Right ventricle myocardium superior (tissue), 1 donor: ENCODE results near the gene BMPR1B. TPM values are rescaled to one million over a fixed set of nuclear protein-coding genes. Genes with fewer than 3 reads are reported as not detected.

ENCODE experiments used
- ATAC-seq: fragments of 200-7000 bp; cut with Tn5 transposase; one replicate; pipeline ENCODE4 v1.9.1; 2020; ENCODE audit warnings: mild to moderate bottlenecking; ENCODE audit not compliant: poor library complexity
- DNase-seq: peaks from one replicate; pipeline ENCODE4 v3.0.0-alpha.2; 2020
- intact Hi-C: fragments of 100-400 bp; cut with DNase I; formaldehyde crosslinking; loops from one replicate; pipeline ENCODE4 v1.11.2; 2022
- total RNA-seq: library from RNA; stranded (reverse); fragmentation: NEBNext Ultra II Directional; extraction: Animal tissue kit (Norgen Biotek cat#: 25700); gene quantifications from one replicate; pipeline ENCODE4 v1.2.1, GENCODE V29; 2021
- donor health status: DM: no; HTN: yes; CAD: no; lungs with severe emphysema.

The BMPR1B gene
- total RNA-seq, 1 donor from 2014 or later = 1.4 TPM

DNA sequence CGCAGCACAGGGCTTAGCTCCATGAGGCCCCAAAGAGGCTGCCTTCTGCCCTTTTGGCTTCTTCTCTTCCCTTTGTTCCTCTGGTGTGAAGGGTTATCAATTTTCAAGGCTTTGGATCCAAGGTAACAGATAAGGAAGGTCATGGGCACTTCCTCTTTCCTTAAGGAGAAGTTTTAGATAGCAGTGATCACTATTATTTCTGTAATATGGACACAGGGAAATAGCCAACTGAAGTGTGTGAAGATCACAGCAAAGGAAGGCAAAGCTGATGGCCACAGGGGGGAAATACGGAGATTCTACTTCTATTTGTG is 424.2 kb downstream of the BMPR1B start:
- intact Hi-C loops = no loop called here
- no peak for DNase-seq
- no peak for ATAC-seq

DNA sequence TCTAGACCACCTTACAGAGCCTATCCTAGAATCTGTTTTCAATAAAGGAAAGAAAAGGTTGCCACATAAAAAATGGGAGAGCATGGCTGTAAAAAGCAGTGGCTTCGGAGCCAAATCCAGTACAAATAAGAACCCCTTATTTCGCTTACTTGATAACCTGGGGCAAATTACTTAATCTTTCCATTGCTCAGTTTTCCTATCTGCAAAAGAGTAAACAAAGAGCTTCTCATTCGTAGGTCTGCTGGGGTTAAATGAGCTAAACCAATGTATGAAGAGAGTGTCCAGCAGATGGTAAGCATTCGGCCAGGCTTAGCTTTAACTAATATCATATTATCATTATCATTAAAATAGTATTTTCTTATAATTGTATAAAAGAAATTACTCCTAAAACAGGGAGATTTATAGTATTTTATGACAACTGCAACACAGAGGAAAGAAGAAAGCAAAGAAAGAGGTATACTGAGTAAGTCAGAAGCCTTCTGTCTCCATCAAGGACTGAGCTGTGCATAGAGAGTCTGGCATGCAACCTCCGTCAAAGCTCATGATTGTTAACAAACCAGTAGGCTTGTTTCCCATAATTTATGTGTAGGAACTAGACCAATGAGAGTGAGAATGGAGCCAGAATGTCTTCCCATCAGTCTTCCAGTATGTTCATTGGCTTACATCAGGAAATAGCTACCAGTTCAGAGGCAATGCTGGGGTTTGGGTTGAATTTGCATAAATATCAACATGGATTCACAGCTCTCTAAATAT is 426.1 kb downstream of the BMPR1B start:
- intact Hi-C loops = no loop called here

DNA sequence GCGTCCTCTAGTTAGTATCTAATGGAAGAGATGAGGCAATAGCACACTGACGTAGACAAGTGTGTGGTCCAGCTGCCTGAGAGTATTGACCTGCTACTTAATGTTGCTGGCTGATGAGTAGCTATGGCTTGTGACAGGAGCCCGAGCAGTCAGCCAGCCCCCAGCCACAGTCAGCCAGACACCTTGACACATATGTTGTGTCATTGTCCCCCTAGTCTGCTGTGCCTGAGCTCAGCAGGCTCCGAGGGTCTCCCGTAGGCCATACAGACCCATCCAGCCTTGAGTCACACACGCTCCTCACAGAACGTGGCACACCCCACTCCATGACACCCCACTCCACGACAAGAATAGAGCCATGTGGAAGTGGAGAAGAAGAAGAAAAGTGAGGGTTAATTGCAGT is 428.9 kb downstream of the BMPR1B start:
- no peak for ATAC-seq
- DNase-seq = no peak
- intact Hi-C loops = no loop called here

More for the DNA sequence above, 426.1 kb downstream of the BMPR1B start:
- no peak for ATAC-seq
- no peak for DNase-seq

DNA sequence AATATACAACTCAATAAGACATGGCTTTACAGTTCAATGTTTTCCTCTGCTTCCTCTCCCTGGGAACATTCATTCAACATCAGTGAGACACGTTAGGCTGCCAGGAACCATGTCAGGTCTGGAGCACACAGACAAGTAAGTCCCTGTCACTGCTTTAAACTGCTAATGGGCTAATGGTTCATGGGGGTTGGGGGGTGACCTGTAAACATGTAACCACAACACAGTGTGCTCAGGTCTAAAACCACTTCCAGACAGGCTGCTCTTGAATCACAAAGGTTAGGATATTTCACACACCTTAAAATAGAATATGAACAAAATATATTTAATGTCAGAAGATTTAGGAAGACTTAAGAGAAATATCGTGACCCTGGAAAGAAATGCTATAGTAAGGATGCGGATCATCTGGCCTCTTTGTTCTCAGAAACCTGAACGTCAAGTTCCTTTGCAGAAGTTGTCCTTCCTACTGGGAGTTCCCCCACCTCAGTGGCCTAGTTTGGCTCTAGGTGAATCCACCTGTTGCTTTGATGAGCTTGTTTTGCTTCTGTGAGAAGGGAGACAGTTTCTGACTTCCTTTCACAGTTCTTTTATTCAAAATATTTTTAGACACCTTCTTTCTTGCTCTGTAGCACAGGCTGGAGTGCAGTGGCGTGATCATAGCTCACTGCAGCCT is 431.1 kb downstream of the BMPR1B start:
- DNase-seq (no peak), ATAC-seq (no peak)
- intact Hi-C loops = no loop called here

DNA sequence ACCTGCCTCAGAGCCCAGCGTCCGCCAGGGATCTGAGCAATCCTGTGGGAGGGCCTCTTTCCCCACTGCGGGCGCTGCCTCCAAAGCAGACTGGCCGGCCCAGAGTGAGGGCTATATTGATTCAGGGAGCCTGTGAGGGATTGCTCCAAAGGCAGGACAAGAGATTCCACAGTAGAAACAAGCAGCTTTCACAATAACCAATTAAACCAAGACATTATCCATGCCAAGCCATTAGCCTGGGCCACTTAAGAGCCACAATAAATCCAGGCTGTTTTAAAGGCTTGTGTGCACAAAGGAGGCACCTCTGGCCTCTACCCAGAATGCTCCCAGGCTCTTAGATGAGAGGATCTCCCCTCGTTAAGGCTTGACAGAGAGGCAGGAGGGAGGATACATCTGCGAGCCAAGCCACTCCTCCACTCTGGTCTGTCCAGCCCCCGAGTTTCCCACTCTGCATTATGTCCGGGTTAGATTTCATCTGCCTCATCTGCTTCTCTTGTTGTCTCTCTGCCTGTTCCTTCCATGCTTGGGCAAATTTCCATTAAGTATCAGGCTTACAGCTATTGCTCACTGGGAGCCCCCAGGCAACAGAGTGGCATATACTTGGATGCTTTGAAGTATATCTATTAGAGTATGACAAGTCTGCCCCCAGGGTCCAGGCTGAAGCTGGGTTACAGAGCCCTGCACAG is 433.1 kb downstream of the BMPR1B start:
- ATAC-seq = no peak
- intact Hi-C loops = no loop called here
- DNase-seq = no peak

DNA sequence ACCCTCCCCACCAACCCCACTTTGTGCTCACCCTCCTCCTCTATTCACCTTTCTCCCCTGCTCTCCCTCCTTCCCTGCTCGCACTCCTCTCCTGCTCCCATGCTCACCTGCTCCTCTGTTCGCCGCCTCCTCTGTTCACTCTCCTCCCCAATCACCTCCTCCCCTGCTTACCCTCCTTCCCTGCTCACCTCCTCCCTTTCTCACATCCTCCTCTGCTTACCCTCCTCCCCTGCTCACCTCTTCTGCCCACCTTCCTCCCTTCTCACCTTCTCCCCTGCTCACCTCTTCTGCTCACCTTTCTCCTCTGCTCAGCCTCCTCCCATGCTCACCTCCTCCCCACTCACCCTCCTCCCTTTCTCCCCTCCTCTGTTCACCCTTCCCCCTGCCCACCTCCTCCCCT is 433.8 kb downstream of the BMPR1B start:
- DNase-seq (no peak), ATAC-seq (no peak)
- intact Hi-C loops = no loop called here

DNA sequence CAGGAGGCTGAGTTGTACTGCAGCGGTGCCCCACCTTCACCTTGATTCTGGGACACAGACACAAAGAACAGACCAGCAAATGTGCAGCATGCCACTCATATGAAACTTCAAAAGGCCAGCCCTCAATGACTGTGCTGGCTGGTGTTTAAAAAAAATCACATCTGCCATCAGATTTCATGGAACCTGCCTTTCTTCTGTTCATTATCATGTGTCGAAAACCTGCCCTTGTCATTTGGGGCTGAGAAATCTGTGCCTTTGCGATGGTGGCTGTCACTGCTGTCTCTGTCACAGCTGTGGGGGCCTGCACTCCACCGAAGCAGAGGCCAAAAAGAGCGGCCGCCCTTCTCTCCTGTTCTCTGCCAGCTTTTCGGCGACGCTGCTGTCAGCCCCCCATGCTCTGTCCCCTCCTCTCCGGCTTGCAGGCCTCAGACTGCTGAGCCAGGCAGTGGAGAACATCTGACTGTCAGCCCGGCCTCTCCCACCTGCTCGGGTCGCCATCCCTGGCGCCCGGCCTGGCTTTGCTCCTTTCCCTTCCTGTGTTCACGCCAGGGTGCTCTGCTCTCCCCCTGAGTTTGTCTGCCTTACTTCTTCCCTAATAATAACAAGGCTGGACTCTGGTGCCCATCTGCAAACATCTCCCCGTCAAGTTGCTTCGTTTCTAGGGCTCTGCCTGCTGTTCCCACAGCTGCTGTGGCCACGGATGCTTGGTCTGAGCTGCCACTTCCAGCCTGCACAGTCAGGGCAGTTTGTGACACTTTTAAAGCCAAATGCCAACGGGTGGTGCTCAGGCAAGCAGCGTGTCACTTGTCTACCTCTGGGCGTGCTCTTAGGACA is 435.9 kb downstream of the BMPR1B start:
- intact Hi-C loops = no loop called here
- ATAC-seq (peak; percentile 58), DNase-seq (no peak)

DNA sequence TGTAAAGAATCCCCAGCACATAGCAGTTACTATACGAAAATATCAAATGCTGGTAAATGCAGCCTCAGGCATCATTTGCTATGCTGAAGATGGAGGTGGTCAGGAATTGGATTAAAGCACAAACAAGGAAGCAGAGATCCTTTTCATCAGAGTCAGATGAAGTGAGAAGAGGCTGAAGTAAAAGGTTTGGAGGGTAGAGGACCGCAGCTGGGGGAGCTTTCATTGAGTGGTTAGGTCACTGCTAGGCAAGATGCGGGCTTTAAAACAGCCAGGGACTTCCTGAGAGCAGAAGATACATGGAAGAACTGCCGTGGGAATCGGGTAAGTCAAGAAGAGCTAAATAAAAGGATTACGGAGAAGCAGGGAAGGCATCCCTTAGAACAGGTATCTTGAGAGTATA is 439.6 kb downstream of the BMPR1B start:
- no peak for DNase-seq
- intact Hi-C loops = no loop called here
- ATAC-seq = no peak

DNA sequence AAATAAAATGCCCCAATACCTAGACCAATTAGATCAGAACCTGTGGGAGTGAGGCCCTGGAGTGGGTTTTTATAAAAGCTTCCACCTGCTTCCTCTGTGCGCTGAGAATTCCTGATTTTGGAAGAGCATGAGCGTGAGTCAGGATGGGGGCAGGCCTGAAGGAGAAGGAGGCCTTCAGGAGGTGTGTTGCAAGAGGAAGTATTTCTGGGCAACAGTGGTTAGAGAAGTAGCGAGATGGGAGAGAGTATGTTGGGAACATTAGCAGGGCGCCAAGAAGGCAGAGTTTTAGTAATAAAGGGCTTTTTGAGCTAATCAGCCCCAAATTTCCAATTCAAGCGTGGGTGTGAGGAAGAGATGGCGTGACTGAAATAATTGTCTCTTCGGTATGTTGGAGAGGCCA is 441.2 kb downstream of the BMPR1B start:
- DNase-seq (no peak), ATAC-seq (no peak)
- intact Hi-C loops = no loop called here

DNA sequence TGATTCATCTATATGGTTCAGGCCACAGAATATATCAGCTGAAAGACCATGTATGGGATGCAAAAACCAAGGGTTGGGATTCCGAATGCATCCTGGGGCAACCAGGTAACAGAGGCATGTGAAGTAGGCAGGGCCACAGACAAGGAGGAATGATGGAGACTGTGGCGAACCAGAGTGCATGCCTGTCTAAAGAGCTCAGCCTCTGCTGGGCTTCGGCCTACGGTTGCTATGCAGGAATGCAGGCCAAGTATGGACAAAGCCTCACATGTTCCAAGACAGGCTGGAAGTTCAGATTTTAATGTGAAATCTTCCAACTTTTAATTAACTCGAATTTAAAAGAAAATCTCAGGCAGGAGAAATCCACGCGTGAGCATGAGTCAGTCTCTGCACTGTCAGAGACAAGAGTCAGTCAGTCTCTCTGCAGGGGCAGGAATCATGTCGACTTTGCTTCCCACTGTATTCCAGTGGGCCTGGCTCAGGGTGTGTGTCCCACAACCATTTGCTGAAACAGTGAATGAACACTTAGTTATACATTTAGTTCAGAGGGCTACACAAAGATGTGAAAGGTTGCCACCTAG is 446.6 kb downstream of the BMPR1B start:
- ATAC-seq (no peak), DNase-seq (no peak)
- intact Hi-C loops = no loop called here

DNA sequence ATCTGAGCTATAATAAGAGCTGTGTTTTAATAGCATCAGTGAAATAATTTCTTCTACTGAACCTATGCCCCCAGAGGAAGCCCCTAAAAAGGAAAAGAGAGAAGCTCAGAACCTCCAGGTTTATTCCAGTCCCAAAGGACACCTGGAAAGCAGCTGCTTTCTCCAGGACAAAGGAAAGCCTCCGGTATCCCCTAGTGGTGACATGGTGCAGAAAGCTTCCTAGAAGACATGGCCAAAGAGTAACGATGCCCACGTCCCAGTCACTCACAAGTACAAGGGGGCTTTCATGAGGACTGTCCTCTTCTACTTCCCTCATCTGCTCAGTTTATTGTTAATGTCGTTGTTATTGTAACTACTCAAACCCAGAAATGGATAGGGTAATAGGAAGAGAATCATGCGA is 447.1 kb downstream of the BMPR1B start:
- intact Hi-C loops = no loop called here
- no peak for DNase-seq
- ATAC-seq = no peak
